Sigmoid colon (tissue), 4 donors: ENCODE results near the gene STAT5A.
"Not testable (repeated sequence)": the region's sequence is repeated elsewhere in the genome, so short reads cannot be mapped to it uniquely, and the experiment has no call there.

Source experiments
- CTCF ChIP-seq, 4 experiments: fragments of 450-650 bp in 3 of 4; fragments of 200-600 bp in 1 of 4; IDR thresholded peaks; one replicate each; pipeline ENCODE4 v1.5.1; 2016 to 2019; ENCODE audit warnings: antibody characterized with exemption in 4 of 4, mild to moderate bottlenecking in 3 of 4, moderate library complexity in 2 of 4
- EP300 ChIP-seq, 4 donors: sonication (generic); formaldehyde crosslinking; IDR thresholded peaks; one replicate each; pipeline ENCODE4 v1.6.1; 2017; ENCODE audit warnings: antibody characterized with exemption in 4 of 4
- POLR2A ChIP-seq, 2 donors: fragments of 450-650 bp; IDR thresholded peaks; one replicate each; pipeline ENCODE4 v1.6.1; 2016; ENCODE audit warnings: antibody characterized with exemption in 2 of 2, mild to moderate bottlenecking in 2 of 2, moderate library complexity in 2 of 2
- POLR2AphosphoS5 ChIP-seq, 4 donors: sonication (generic); formaldehyde crosslinking; IDR thresholded peaks; one replicate each; pipeline ENCODE4 v1.6.1; 2017; ENCODE audit warnings: antibody characterized with exemption in 4 of 4

- TF ChIP-seq CTCF, POLR2AphosphoS5, POLR2A, EP300 (IDR thresholded peaks at IDR 0.05): not testable (repeated sequence)
Measured at GRCh38 chr17:42240863-42241262, 47.4 kb upstream of the STAT5A start.
